HEK293 (cell line): ENCODE data around the gene ACAP3.

Experiments used
- EGR2 ChIP-seq: fragments of 450-650 bp; formaldehyde crosslinking; IDR thresholded peaks from 2 replicates; pipeline ENCODE4 v1.5.1; 2016; ENCODE audit warnings: low read depth, missing biosample characterization, missing genetic modification characterization
- GLIS1 ChIP-seq: fragments of 450-650 bp; formaldehyde crosslinking; IDR thresholded peaks from 2 replicates; pipeline ENCODE4 v1.5.1; 2016; ENCODE audit warnings: missing biosample characterization, missing genetic modification characterization
- KLF7 ChIP-seq: fragments of 450-650 bp; formaldehyde crosslinking; IDR thresholded peaks from 2 replicates; pipeline ENCODE4 v1.5.1; 2016; ENCODE audit warnings: missing biosample characterization, missing genetic modification characterization, borderline replicate concordance
- MZF1 ChIP-seq: fragments of 450-650 bp; formaldehyde crosslinking; IDR thresholded peaks from 2 replicates; pipeline ENCODE4 v1.5.1; 2017; ENCODE audit warnings: missing biosample characterization, missing genetic modification characterization, borderline replicate concordance
- PATZ1 ChIP-seq: fragments of 450-650 bp; formaldehyde crosslinking; IDR thresholded peaks from 2 replicates; pipeline ENCODE4 v1.5.1; 2016; ENCODE audit warnings: missing biosample characterization, missing genetic modification characterization
- RBAK ChIP-seq: fragments of 450-650 bp; formaldehyde crosslinking; IDR thresholded peaks from 2 replicates; pipeline ENCODE4 v1.5.1; 2016; ENCODE audit warnings: missing biosample characterization, missing genetic modification characterization
- TSHZ1 ChIP-seq: fragments of 450-650 bp; formaldehyde crosslinking; IDR thresholded peaks from 2 replicates; pipeline ENCODE4 v1.5.1; 2016; ENCODE audit warnings: missing biosample characterization, missing genetic modification characterization, borderline replicate concordance
- ZBTB6 ChIP-seq: fragments of 450-650 bp; formaldehyde crosslinking; IDR thresholded peaks from 2 replicates; pipeline ENCODE4 v1.5.1; 2017; ENCODE audit warnings: missing biosample characterization, missing genetic modification characterization
- ZBTB7A ChIP-seq: fragments of 450-650 bp; formaldehyde crosslinking; IDR thresholded peaks from 2 replicates; pipeline ENCODE4 v1.5.1; 2016; ENCODE audit warnings: low read depth, missing biosample characterization, missing genetic modification characterization
- ZEB2 ChIP-seq: fragments of 450-650 bp; formaldehyde crosslinking; IDR thresholded peaks from 2 replicates; pipeline ENCODE4 v1.5.1; 2016; ENCODE audit warnings: missing biosample characterization, missing genetic modification characterization
- ZNF121 ChIP-seq: fragments of 450-650 bp; formaldehyde crosslinking; IDR thresholded peaks from 2 replicates; pipeline ENCODE4 v1.5.1; 2016; ENCODE audit warnings: missing biosample characterization, missing genetic modification characterization
- ZNF223 ChIP-seq: fragments of 450-650 bp; formaldehyde crosslinking; IDR thresholded peaks from 2 replicates; pipeline ENCODE4 v1.5.1; 2016; ENCODE audit warnings: missing biosample characterization, missing genetic modification characterization
- ZNF366 ChIP-seq: fragments of 450-650 bp; formaldehyde crosslinking; conservative IDR thresholded peaks from 2 replicates; pipeline ENCODE4 v1.5.1; 2016; ENCODE audit warnings: missing biosample characterization, missing genetic modification characterization
- ZNF510 ChIP-seq: fragments of 450-650 bp; formaldehyde crosslinking; IDR thresholded peaks from 2 replicates; pipeline ENCODE4 v1.5.1; 2018; ENCODE audit warnings: mild to moderate bottlenecking, missing genetic modification characterization, missing biosample characterization; ENCODE audit not compliant: insufficient replicate concordance
- ZNF514 ChIP-seq: fragments of 450-650 bp; formaldehyde crosslinking; IDR thresholded peaks from 2 replicates; pipeline ENCODE4 v1.5.1; 2016; ENCODE audit warnings: missing biosample characterization, missing genetic modification characterization
- ZNF518A ChIP-seq: fragments of 450-650 bp; formaldehyde crosslinking; conservative IDR thresholded peaks from 2 replicates; pipeline ENCODE4 v1.5.1; 2016; ENCODE audit warnings: low read depth, missing biosample characterization, missing genetic modification characterization
- ZNF544 ChIP-seq: fragments of 450-650 bp; formaldehyde crosslinking; IDR thresholded peaks from 2 replicates; pipeline ENCODE4 v1.5.0; 2017; ENCODE audit warnings: missing biosample characterization, missing genetic modification characterization
- ZNF629 ChIP-seq: fragments of 450-650 bp; formaldehyde crosslinking; IDR thresholded peaks from 2 replicates; pipeline ENCODE4 v1.5.1; 2017; ENCODE audit warnings: missing biosample characterization, missing genetic modification characterization
- ZNF664 ChIP-seq: fragments of 450-650 bp; formaldehyde crosslinking; IDR thresholded peaks from 2 replicates; pipeline ENCODE4 v1.5.1; 2016; ENCODE audit warnings: missing biosample characterization, missing genetic modification characterization
- ZNF76 ChIP-seq: fragments of 450-650 bp; formaldehyde crosslinking; IDR thresholded peaks from 2 replicates; pipeline ENCODE4; 2016; ENCODE audit warnings: low read depth, missing biosample characterization, missing genetic modification characterization, borderline replicate concordance
- ZSCAN30 ChIP-seq: fragments of 450-650 bp; IDR thresholded peaks from 2 replicates; pipeline ENCODE4 v1.5.1; 2018; ENCODE audit warnings: missing biosample characterization, mild to moderate bottlenecking, missing genetic modification characterization, moderate library complexity
- ZXDB ChIP-seq: fragments of 450-650 bp; formaldehyde crosslinking; IDR thresholded peaks from 2 replicates; pipeline ENCODE4 v1.5.1; 2016; ENCODE audit warnings: missing biosample characterization, missing genetic modification characterization
- TF ChIP-seq, protein P1 (sequence below): sonication (generic); formaldehyde crosslinking; IDR thresholded peaks from 2 replicates; pipeline ENCODE4 v1.8.1; 2022; ENCODE audit warnings: mild to moderate bottlenecking, moderate library complexity, missing genetic modification reagents
- TF ChIP-seq, protein P2 (sequence below): fragments of 450-650 bp; formaldehyde crosslinking; IDR thresholded peaks from 2 replicates; pipeline ENCODE4 v1.5.1; 2016; ENCODE audit warnings: missing biosample characterization, missing genetic modification characterization

The ACAP3 gene

GRCh38 chr1:1273512-1274298 is 34.0 kb downstream of the ACAP3 start, which contains the start of gene UBE2J2 (continued):
- TF ChIP-seq ZNF366 (tag by site-specific recombination), result no peak
- TF ChIP-seq RBAK (tag by site-specific recombination), result no peak
- no peak for TF ChIP-seq ZBTB7A (tag by site-specific recombination)
- peak; percentile 46 for TF ChIP-seq ZSCAN30 (tag by site-specific recombination)
- TF ChIP-seq, protein P1, sequence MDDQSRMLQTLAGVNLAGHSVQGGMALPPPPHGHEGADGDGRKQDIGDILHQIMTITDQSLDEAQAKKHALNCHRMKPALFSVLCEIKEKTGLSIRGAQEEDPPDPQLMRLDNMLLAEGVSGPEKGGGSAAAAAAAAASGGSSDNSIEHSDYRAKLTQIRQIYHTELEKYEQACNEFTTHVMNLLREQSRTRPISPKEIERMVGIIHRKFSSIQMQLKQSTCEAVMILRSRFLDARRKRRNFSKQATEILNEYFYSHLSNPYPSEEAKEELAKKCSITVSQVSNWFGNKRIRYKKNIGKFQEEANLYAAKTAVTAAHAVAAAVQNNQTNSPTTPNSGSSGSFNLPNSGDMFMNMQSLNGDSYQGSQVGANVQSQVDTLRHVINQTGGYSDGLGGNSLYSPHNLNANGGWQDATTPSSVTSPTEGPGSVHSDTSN (CRISPR knock-in tag), result peak; percentile 44; the same call in 1 of the 2 replicates
- no peak for TF ChIP-seq ZNF514 (tag by site-specific recombination)
- no peak for TF ChIP-seq TSHZ1 (tag by site-specific recombination)
- TF ChIP-seq KLF7 (tag by site-specific recombination), result no peak
- TF ChIP-seq ZNF510 (tag by site-specific recombination), result no peak
- peak; percentile 51; the same call in 1 of the 2 replicates for TF ChIP-seq EGR2 (tag by site-specific recombination)
- peak; percentile 76 for TF ChIP-seq ZXDB
- TF ChIP-seq ZNF664 (tag by site-specific recombination), result no peak
- peak; percentile 75 for TF ChIP-seq ZBTB6
- 0 out of 2 replicates have a peak, but pooled peaks have one; percentile 19 for TF ChIP-seq ZNF629
- TF ChIP-seq MZF1, result no peak
- TF ChIP-seq, protein P2, sequence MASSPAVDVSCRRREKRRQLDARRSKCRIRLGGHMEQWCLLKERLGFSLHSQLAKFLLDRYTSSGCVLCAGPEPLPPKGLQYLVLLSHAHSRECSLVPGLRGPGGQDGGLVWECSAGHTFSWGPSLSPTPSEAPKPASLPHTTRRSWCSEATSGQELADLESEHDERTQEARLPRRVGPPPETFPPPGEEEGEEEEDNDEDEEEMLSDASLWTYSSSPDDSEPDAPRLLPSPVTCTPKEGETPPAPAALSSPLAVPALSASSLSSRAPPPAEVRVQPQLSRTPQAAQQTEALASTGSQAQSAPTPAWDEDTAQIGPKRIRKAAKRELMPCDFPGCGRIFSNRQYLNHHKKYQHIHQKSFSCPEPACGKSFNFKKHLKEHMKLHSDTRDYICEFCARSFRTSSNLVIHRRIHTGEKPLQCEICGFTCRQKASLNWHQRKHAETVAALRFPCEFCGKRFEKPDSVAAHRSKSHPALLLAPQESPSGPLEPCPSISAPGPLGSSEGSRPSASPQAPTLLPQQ (tag by site-specific recombination), result peak; percentile 69
- TF ChIP-seq ZNF121 (tag by site-specific recombination), result no peak
- TF ChIP-seq ZNF76 (tag by site-specific recombination), result peak; percentile 53; the same call in 1 of the 2 replicates
- peak; percentile 51 for TF ChIP-seq PATZ1
- TF ChIP-seq ZNF544, result no peak
- TF ChIP-seq ZEB2 (tag by site-specific recombination), result peak; percentile 69; the same call in 1 of the 2 replicates
- TF ChIP-seq GLIS1, result peak; percentile 45; the same call in 1 of the 2 replicates
- peak; percentile 71; the same call in 1 of the 2 replicates for TF ChIP-seq ZNF518A
- no peak for TF ChIP-seq ZNF223 (tag by site-specific recombination)
